CD4-positive, alpha-beta T cell treated with Interferon alpha-2 for 1 hour (primary cell): ENCODE results near the gene SGTA.

ENCODE experiments used
- DNase-seq, 2 donors: peaks; one replicate each; pipeline ENCODE4 v3.0.0-alpha.2; 2020 to 2022

The SGTA gene

GRCh38 chr19:2809387-2810140, 26.5 kb upstream of the SGTA start:
- no peak for DNase-seq

DNA sequence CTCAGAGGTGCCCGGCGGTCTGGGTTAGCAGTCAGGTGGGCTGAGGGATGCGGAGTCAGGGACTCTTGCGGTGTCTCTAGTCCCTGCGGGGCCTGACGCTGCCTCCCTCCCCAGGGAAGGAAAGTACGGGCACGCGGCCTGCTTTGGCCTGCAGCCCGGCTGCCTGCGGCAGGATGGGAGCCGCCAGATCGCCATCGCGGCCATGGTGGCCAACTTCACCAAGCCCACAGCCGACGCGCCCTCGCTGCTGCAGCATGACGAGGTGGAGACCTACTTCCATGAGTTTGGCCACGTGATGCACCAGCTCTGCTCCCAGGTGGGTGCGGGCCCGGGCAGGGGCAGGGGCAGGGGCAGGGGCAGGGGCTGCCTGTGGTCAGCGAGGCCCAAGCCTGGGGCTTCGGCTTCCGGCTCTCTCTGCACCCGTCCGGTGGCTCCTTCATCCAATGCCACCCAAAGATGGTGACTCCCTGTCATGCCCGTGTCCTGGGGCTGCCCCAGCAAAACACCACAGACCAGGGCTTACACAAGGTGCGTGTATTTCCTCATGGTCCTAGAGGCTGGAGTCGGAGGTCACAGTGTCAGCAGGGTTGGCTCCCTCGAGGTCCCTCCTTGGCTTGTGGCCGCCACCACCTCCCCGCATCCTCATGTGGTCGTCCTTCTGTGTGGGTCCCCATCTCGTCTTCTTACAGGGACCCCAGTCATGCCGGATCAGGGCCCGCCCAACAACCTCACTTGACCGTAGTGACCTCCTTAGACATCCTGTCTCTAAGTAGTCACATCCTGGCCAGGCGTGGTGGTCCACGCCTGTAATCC, 25.3 kb upstream of the SGTA start:
- DNase-seq = no peak

- DNase-seq = no peak
Observed at GRCh38 chr19:2807379-2808128, 24.5 kb upstream of the SGTA start.

GRCh38 chr19:2806736-2807378, 23.8 kb upstream of the SGTA start:
- no peak for DNase-seq

GRCh38 chr19:2805991-2806649, 23.0 kb upstream of the SGTA start:
- DNase-seq = no peak

- DNase-seq = no peak
Observed at GRCh38 chr19:2805261-2805900, 22.3 kb upstream of the SGTA start.

GRCh38 chr19:2804156-2805004, 21.3 kb upstream of the SGTA start:
- no peak for DNase-seq

- DNase-seq = no peak
Observed at GRCh38 chr19:2803486-2804155, 20.5 kb upstream of the SGTA start.

DNA sequence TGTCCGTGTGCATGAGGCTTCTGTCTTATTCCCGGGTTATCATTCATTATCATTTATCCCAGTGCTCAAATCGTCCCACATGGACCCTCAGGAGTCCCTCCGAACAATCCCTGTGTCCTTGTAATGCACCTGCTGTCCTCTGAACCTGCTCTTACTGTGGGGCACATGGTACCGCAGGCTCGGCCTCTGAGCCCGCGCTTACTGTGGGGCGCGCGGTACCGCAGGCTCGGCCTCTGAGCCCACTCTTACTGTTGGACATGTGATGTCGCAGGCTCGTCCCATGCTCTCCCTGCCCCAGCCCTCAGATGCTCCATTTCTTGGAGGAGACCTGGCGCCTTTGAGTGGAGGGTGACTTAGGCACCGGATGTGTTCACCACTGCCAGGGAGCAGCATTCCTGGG, 19.8 kb upstream of the SGTA start:
- no peak for DNase-seq

- no peak for DNase-seq
Observed at GRCh38 chr19:2800506-2800905, 17.4 kb upstream of the SGTA start.

DNA sequence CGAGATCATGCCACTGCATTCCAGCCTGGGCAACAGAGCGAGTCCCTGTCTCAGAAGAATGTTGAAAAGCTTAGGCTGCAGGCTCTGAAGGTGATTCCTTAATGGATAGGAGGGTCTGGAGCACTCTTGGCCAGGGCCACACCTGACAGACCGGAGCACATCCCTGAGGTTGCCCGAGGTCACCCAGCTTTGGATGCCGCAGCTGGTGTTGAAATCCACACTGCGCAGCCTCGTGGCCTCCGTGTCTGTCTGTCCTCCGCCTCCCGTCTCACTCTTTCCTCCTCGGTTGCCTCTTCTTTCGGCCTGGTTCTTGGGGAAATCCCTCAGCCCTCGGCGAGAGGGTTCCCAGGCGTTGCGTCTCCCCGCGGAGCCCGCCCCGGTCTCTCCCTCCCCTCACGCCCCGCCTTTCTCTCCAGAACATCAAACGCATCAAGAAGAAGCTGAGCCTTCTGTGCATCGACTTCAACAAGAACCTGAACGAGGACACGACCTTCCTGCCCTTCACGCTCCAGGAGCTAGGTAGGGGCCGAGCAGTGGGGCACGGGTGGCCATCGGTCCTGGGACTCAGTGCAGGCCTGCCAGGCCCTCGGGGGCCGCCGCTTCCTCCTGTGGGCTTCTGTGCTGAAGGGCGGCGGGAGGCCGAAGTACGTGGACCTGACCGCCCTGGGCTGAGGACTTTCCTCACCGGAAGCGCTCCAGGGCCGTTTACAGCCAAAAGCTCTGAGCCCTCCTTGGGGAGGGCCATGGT, 16.4 kb upstream of the SGTA start:
- no peak for DNase-seq

DNA sequence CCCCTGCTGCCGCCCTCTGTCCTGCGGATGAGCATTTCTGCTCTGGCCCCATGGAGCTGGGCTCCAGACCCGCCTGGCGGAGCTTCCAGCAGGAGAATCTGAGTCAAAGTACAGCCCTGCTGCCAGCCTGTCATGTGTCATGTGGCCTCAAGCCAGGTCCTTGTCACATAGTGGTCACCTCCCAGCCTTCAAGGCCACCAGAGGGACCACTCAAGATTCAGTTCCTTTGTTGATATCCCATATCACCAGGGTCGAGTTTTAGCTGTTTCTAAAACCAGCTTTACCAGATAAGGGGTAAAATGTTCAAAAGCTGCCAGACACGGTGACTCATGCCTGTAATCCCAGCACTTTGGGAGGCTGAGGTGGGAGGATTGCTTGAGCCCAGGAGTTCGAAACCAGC, 15.7 kb upstream of the SGTA start:
- DNase-seq = no peak

- no peak for DNase-seq
Observed at GRCh38 chr19:2798158-2798685, 15.1 kb upstream of the SGTA start.

GRCh38 chr19:2797280-2797679, 14.2 kb upstream of the SGTA start:
- DNase-seq = no peak

- no peak for DNase-seq
Observed at GRCh38 chr19:2796659-2797266, 13.7 kb upstream of the SGTA start.

- no peak for DNase-seq
Observed at GRCh38 chr19:2795827-2796658, 13.0 kb upstream of the SGTA start.

DNA sequence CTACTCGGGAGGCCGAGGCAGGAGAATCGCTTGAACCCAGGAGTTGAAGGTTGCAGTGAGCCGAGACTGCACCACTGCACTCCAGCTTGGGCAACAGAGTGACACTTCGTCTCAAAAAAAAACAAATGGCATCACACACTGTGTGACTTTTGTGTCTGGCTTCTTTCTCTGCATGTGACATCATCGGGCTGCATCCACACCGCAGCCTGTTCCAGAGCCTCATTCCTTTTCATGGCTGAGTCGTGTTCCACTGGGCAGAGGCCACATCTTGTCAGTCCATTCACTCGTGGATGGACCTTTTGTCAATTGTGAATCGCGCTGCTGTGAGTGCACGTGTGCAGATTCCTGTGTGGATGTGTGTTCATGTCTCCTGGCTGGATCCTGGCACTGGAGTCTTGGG, 10.5 kb upstream of the SGTA start:
- DNase-seq = no peak

GRCh38 chr19:2793126-2793525, 10.1 kb upstream of the SGTA start:
- no peak for DNase-seq
